Transverse colon (tissue), 3 donors: ENCODE data around the gene C14orf180.

ENCODE experiments used
- POLR2A ChIP-seq: fragments of 450-650 bp; IDR thresholded peaks from one replicate; pipeline ENCODE4 v1.6.1; 2016; ENCODE audit warnings: antibody characterized with exemption, mild to moderate bottlenecking, moderate library complexity
- TF ChIP-seq, protein P1 (sequence below), 5 experiments: fragments of 200-600 bp in 3 of 5; fragments of 450-650 bp in 2 of 5; sonication (generic) in 3 of 5; IDR thresholded peaks; 1 replicate in 2 of 5; 2 replicates in 3 of 5; pipeline ENCODE4 v1.5.1; 2016 to 2017; ENCODE audit warnings: antibody characterized with exemption in 5 of 5, inconsistent platforms in 3 of 5, mild to moderate bottlenecking in 2 of 5, moderate library complexity in 1 of 5

- TF ChIP-seq, protein P1, sequence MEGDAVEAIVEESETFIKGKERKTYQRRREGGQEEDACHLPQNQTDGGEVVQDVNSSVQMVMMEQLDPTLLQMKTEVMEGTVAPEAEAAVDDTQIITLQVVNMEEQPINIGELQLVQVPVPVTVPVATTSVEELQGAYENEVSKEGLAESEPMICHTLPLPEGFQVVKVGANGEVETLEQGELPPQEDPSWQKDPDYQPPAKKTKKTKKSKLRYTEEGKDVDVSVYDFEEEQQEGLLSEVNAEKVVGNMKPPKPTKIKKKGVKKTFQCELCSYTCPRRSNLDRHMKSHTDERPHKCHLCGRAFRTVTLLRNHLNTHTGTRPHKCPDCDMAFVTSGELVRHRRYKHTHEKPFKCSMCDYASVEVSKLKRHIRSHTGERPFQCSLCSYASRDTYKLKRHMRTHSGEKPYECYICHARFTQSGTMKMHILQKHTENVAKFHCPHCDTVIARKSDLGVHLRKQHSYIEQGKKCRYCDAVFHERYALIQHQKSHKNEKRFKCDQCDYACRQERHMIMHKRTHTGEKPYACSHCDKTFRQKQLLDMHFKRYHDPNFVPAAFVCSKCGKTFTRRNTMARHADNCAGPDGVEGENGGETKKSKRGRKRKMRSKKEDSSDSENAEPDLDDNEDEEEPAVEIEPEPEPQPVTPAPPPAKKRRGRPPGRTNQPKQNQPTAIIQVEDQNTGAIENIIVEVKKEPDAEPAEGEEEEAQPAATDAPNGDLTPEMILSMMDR (IDR thresholded peaks at IDR 0.05) = no peak
- TF ChIP-seq POLR2A = no peak
Measured at GRCh38 chr14:104548802-104549535, 30.6 kb upstream of the C14orf180 start.
